ENCODE measurements around the gene TMEM134.

GRCh38 chr11:67510023-67510345 lies 40.9 kb upstream of the TMEM134 start:
- TF ChIP-seq, protein P1, sequence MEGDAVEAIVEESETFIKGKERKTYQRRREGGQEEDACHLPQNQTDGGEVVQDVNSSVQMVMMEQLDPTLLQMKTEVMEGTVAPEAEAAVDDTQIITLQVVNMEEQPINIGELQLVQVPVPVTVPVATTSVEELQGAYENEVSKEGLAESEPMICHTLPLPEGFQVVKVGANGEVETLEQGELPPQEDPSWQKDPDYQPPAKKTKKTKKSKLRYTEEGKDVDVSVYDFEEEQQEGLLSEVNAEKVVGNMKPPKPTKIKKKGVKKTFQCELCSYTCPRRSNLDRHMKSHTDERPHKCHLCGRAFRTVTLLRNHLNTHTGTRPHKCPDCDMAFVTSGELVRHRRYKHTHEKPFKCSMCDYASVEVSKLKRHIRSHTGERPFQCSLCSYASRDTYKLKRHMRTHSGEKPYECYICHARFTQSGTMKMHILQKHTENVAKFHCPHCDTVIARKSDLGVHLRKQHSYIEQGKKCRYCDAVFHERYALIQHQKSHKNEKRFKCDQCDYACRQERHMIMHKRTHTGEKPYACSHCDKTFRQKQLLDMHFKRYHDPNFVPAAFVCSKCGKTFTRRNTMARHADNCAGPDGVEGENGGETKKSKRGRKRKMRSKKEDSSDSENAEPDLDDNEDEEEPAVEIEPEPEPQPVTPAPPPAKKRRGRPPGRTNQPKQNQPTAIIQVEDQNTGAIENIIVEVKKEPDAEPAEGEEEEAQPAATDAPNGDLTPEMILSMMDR (IDR thresholded peaks at IDR 0.05) = no peak
- no peak for TF ChIP-seq ZFX (IDR thresholded peaks at IDR 0.05; ENCODE audit: borderline replicate concordance)

Measured in 22Rv1 (cell line).